ENCODE measurements around the gene USP13. TPM values are rescaled to one million over a fixed set of nuclear protein-coding genes. Genes with fewer than 3 reads are reported as not detected.

The USP13 gene
- total RNA-seq, 1 experiment from 2014 or later, result 33.0 TPM

- Histone ChIP-seq H3K27ac (ENCODE audit: low read depth, low read length, poor library complexity, severe bottlenecking) (no peak overlapping the region), H3K4me3 (ENCODE audit: low read depth, low read length, poor library complexity, severe bottlenecking) (no peak overlapping the region), H3K9me3 (ENCODE audit: low read depth, low read length, poor library complexity, severe bottlenecking) (no peaks in the 10 kb centered on the region), H3K27me3 (replicated peaks; ENCODE audit: insufficient read depth, low read depth, low read length, poor library complexity) (no peaks in the 10 kb centered on the region), H3K4me1 (ENCODE audit: insufficient read depth, low read length, poor library complexity, severe bottlenecking) (no peaks in the 10 kb centered on the region), H3K36me3 (ENCODE audit: insufficient read depth, low read length, poor library complexity, severe bottlenecking) (no peaks in the 10 kb centered on the region)
- ChIA-PET CTCF (no interaction called here), POLR2A (ENCODE audit: low non-redundant PET) (no interaction called here)
- TF ChIP-seq, protein P1, sequence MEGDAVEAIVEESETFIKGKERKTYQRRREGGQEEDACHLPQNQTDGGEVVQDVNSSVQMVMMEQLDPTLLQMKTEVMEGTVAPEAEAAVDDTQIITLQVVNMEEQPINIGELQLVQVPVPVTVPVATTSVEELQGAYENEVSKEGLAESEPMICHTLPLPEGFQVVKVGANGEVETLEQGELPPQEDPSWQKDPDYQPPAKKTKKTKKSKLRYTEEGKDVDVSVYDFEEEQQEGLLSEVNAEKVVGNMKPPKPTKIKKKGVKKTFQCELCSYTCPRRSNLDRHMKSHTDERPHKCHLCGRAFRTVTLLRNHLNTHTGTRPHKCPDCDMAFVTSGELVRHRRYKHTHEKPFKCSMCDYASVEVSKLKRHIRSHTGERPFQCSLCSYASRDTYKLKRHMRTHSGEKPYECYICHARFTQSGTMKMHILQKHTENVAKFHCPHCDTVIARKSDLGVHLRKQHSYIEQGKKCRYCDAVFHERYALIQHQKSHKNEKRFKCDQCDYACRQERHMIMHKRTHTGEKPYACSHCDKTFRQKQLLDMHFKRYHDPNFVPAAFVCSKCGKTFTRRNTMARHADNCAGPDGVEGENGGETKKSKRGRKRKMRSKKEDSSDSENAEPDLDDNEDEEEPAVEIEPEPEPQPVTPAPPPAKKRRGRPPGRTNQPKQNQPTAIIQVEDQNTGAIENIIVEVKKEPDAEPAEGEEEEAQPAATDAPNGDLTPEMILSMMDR (conservative IDR thresholded peaks at IDR 0.05; ENCODE audit: low read depth, low read length), result no peak
- no peak for TF ChIP-seq EZH2 (IDR thresholded peaks at IDR 0.05; ENCODE audit: borderline replicate concordance, low read depth, low read length, poor library complexity, severe bottlenecking)
- DNase-seq (ENCODE audit: low spot score), result no peak
- intact Hi-C loops (cut with micrococcal nuclease; ENCODE audit: unreplicated experiment), result no loop called here
- BruUV-seq (replicated peaks), result no TSS peak
These were observed 153.3 kb downstream of the USP13 start for GRCh38 chr3:179806177-179806576.

DNA sequence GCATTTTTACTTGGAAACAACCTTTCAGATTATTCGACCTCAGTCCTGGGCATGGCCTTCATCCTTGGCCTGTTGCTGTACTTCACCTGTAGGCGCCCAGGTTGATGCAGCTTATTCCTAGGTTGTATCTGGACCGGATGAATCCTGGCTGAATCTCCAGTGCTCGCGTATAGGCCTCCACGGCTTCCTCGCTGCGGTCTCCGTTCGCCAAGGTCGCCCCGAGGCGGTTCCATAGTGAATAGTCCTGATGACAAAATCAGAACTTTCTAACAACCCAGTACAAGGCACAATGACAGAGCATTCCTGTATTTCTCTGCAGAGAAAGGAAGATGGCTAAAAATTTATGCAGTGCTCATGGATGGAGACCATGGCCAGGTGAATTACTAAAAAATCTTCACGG lies 154.7 kb downstream of the USP13 start:
- Histone ChIP-seq H3K9me3 (ENCODE audit: low read depth, low read length, poor library complexity, severe bottlenecking) (no peaks in the 10 kb centered on the region), H3K27ac (ENCODE audit: low read depth, low read length, poor library complexity, severe bottlenecking) (no peak overlapping the region), H3K27me3 (replicated peaks; ENCODE audit: insufficient read depth, low read depth, low read length, poor library complexity) (no peaks in the 10 kb centered on the region), H3K4me1 (ENCODE audit: insufficient read depth, low read length, poor library complexity, severe bottlenecking) (no peaks in the 10 kb centered on the region), H3K36me3 (ENCODE audit: insufficient read depth, low read length, poor library complexity, severe bottlenecking) (no peaks in the 10 kb centered on the region), H3K4me3 (ENCODE audit: low read depth, low read length, poor library complexity, severe bottlenecking) (no peak overlapping the region)
- TF ChIP-seq, protein P1 (conservative IDR thresholded peaks at IDR 0.05; ENCODE audit: low read depth, low read length), result no peak
- TF ChIP-seq EZH2 (IDR thresholded peaks at IDR 0.05; ENCODE audit: borderline replicate concordance, low read depth, low read length, poor library complexity, severe bottlenecking), result no peak
- intact Hi-C loops (cut with micrococcal nuclease; ENCODE audit: unreplicated experiment), result no loop called here
- DNase-seq (ENCODE audit: low spot score), result no peak
- CTCF ChIA-PET, result no interaction called here
- BruUV-seq (replicated peaks), result no TSS peak
- POLR2A ChIA-PET (ENCODE audit: low non-redundant PET), result no interaction called here

DNA sequence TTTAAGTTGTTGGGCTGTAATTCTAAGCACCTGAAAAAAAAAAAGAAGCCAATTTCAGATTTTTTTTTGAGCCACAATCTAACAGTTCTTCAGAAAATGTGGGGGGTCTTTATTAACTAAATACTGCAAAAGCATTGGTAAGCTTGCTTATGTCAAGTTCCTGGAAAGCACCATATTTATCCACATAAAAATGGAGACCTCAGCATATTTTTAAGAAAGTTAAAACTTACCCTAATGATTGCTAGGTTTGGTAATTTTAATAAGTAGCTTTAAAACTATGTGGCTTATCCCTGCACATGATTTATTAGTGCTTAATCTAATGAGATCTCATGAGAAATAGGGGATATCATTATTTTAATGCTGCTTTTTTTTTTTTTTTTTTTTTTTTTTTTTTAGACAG lies 156.8 kb downstream of the USP13 start:
- CTCF ChIA-PET, result interaction anchor here (0.7 kb wide), 1 partner anchor 15 kb away, joined by 7 read pairs; no protein-coding TSS in a partner anchor

More for the DNA sequence above, 156.8 kb downstream of the USP13 start:
- no peak overlapping the region for H3K4me3 ChIP-seq (ENCODE audit: low read depth, low read length, poor library complexity, severe bottlenecking)
- intact Hi-C loops (cut with micrococcal nuclease; ENCODE audit: unreplicated experiment), result loop anchor here (5.0 to 10.0 kb wide), 2 partner anchors 275 to 788 kb away; no protein-coding TSS in a partner anchor
- no peak for DNase-seq (ENCODE audit: low spot score)
- BruUV-seq (replicated peaks), result no TSS peak
- TF ChIP-seq, protein P1 (conservative IDR thresholded peaks at IDR 0.05; ENCODE audit: low read depth, low read length), result no peak
- no peak for TF ChIP-seq EZH2 (IDR thresholded peaks at IDR 0.05; ENCODE audit: borderline replicate concordance, low read depth, low read length, poor library complexity, severe bottlenecking)
- H3K27me3 ChIP-seq (replicated peaks; ENCODE audit: insufficient read depth, low read depth, low read length, poor library complexity), result no peaks in the 10 kb centered on the region
- POLR2A ChIA-PET (ENCODE audit: low non-redundant PET), result no interaction called here
- H3K27ac ChIP-seq (ENCODE audit: low read depth, low read length, poor library complexity, severe bottlenecking), result no peak overlapping the region
- H3K36me3 ChIP-seq (ENCODE audit: insufficient read depth, low read length, poor library complexity, severe bottlenecking), result no peaks in the 10 kb centered on the region
- no peaks in the 10 kb centered on the region for H3K4me1 ChIP-seq (ENCODE audit: insufficient read depth, low read length, poor library complexity, severe bottlenecking)
- no peaks in the 10 kb centered on the region for H3K9me3 ChIP-seq (ENCODE audit: low read depth, low read length, poor library complexity, severe bottlenecking)
